HEK293 (cell line): Measurements from ENCODE around the gene SMAD7.

Experiments
- KLF8 ChIP-seq: fragments of 450-650 bp; formaldehyde crosslinking; IDR thresholded peaks from 2 replicates; pipeline ENCODE4 v1.5.1; 2016; ENCODE audit warnings: missing biosample characterization, missing genetic modification characterization
- PRDM1 ChIP-seq: fragments of 450-650 bp; formaldehyde crosslinking; IDR thresholded peaks from 2 replicates; pipeline ENCODE4; 2016; ENCODE audit warnings: missing biosample characterization, missing genetic modification characterization
- ZBTB17 ChIP-seq: fragments of 450-650 bp; formaldehyde crosslinking; IDR thresholded peaks from 2 replicates; pipeline ENCODE4 v1.5.1; 2016; ENCODE audit warnings: missing biosample characterization, missing genetic modification characterization
- ZFP37 ChIP-seq: fragments of 450-650 bp; formaldehyde crosslinking; IDR thresholded peaks from 2 replicates; pipeline ENCODE4 v1.5.1; 2016; ENCODE audit warnings: missing biosample characterization, missing genetic modification characterization
- ZNF155 ChIP-seq: fragments of 450-650 bp; formaldehyde crosslinking; IDR thresholded peaks from 2 replicates; pipeline ENCODE4 v1.5.1; 2016; ENCODE audit warnings: missing biosample characterization, missing genetic modification characterization
- ZNF24 ChIP-seq: fragments of 450-650 bp; formaldehyde crosslinking; IDR thresholded peaks from 2 replicates; pipeline ENCODE4 v1.5.1; 2016; ENCODE audit warnings: missing biosample characterization, missing genetic modification characterization
- ZNF335 ChIP-seq: fragments of 450-650 bp; formaldehyde crosslinking; conservative IDR thresholded peaks from 2 replicates; pipeline ENCODE4 v1.5.1; 2016; ENCODE audit warnings: missing biosample characterization, missing genetic modification characterization
- ZNF341 ChIP-seq: fragments of 450-650 bp; formaldehyde crosslinking; IDR thresholded peaks from 2 replicates; pipeline ENCODE4; 2016; ENCODE audit warnings: low read depth, missing biosample characterization, missing genetic modification characterization
- ZNF561 ChIP-seq: fragments of 450-650 bp; IDR thresholded peaks from 2 replicates; pipeline ENCODE4 v1.5.1; 2018; ENCODE audit warnings: missing biosample characterization, missing genetic modification characterization, borderline replicate concordance
- TF ChIP-seq, protein P1 (sequence below): fragments of 450-650 bp; formaldehyde crosslinking; IDR thresholded peaks from 2 replicates; pipeline ENCODE4 v1.5.1; 2017; ENCODE audit warnings: missing biosample characterization, missing genetic modification characterization
- TF ChIP-seq, protein P2 (sequence below): fragments of 450-650 bp; formaldehyde crosslinking; IDR thresholded peaks from 2 replicates; pipeline ENCODE4 v1.5.1; 2016; ENCODE audit warnings: missing biosample characterization, missing genetic modification characterization
- TF ChIP-seq, protein P3 (sequence below): fragments of 450-650 bp; formaldehyde crosslinking; IDR thresholded peaks from 2 replicates; pipeline ENCODE4 v1.5.1; 2016; ENCODE audit warnings: missing biosample characterization, missing genetic modification characterization
- TF ChIP-seq, protein P4 (sequence below): fragments of 450-650 bp; formaldehyde crosslinking; IDR thresholded peaks from 2 replicates; pipeline ENCODE4 v1.5.1; 2017; ENCODE audit warnings: missing biosample characterization, missing genetic modification characterization
- TF ChIP-seq, protein P5 (sequence below): fragments of 450-650 bp; formaldehyde crosslinking; conservative IDR thresholded peaks from 2 replicates; pipeline ENCODE4 v1.5.1; 2016; ENCODE audit warnings: low read depth, missing biosample characterization, missing genetic modification characterization
- TF ChIP-seq, protein P6 (sequence below): fragments of 450-650 bp; IDR thresholded peaks from 2 replicates; pipeline ENCODE4 v1.5.1; 2018; ENCODE audit warnings: missing biosample characterization, mild to moderate bottlenecking, missing genetic modification characterization
- TF ChIP-seq, protein P7 (sequence below): fragments of 450-650 bp; formaldehyde crosslinking; IDR thresholded peaks from 2 replicates; pipeline ENCODE4 v1.5.1; 2017; ENCODE audit warnings: missing biosample characterization, missing genetic modification characterization
- TF ChIP-seq, protein P8 (sequence below): fragments of 450-650 bp; IDR thresholded peaks from 2 replicates; pipeline ENCODE4 v1.5.1; 2018; ENCODE audit warnings: missing biosample characterization, missing genetic modification characterization

SMAD7 gene

DNA sequence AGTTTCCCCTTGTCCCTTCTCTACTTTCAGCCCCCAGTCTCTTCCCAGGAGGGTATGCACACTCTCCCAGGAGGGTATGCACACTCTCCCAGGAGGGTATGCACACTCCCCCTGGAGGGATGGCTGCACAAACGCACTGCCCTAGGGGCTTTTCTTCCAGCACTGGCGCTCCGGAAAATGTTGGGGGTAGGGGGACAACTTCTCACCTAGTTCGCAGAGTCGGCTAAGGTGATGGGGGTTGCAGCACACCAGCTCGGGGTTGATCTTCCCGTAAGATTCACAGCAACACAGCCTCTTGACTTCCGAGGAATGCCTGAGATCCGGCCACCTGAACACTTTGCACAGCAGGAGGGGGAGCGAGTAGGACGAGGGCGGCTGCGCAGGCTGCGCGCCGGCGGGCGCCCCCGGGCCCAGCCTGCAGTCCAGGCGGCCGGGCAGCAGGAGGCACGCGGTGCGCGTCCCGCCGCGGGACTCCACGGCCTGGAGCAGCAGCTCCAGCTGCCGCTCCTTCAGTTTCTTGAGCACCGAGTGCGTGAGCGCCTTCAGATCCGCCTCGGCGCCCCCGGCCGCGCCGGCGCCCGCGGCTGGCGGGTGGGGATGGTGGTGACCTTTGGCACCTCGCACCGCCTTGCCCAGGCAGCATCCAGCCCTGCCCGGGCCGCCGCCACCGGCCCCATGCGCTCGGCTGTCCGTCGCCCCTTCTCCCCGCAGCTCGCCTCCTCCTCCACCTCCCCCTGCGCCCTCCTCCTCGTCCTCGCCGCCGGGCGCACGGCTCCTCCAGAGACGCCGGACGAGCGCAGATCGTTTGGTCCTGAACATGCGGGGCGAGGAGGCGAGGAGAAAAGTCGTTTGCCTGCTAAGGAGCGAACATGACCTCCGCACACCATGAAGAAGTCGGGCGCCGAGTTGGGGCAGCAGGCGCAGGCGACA, 894 bp downstream of the SMAD7 start (continued):
- TF ChIP-seq, protein P1, sequence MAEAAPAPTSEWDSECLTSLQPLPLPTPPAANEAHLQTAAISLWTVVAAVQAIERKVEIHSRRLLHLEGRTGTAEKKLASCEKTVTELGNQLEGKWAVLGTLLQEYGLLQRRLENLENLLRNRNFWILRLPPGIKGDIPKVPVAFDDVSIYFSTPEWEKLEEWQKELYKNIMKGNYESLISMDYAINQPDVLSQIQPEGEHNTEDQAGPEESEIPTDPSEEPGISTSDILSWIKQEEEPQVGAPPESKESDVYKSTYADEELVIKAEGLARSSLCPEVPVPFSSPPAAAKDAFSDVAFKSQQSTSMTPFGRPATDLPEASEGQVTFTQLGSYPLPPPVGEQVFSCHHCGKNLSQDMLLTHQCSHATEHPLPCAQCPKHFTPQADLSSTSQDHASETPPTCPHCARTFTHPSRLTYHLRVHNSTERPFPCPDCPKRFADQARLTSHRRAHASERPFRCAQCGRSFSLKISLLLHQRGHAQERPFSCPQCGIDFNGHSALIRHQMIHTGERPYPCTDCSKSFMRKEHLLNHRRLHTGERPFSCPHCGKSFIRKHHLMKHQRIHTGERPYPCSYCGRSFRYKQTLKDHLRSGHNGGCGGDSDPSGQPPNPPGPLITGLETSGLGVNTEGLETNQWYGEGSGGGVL = peak; percentile 53; the same call in 1 of the 2 replicates
- TF ChIP-seq ZFP37 (0 out of 2 replicates have a peak, but pooled peaks have one; percentile 45), ZNF341 (peak; percentile 84), ZNF155 (no peak), ZNF561 (tag by site-specific recombination) (peak; percentile 68; the same call in 1 of the 2 replicates), KLF8 (tag by site-specific recombination) (peak; percentile 40; the same call in 1 of the 2 replicates), ZNF335 (tag by site-specific recombination) (peak; percentile 83), PRDM1 (tag by site-specific recombination) (peak; percentile 91), ZBTB17 (tag by site-specific recombination) (peak; percentile 73; the same call in 1 of the 2 replicates), ZNF24 (tag by site-specific recombination) (no peak)
- TF ChIP-seq, protein P2, sequence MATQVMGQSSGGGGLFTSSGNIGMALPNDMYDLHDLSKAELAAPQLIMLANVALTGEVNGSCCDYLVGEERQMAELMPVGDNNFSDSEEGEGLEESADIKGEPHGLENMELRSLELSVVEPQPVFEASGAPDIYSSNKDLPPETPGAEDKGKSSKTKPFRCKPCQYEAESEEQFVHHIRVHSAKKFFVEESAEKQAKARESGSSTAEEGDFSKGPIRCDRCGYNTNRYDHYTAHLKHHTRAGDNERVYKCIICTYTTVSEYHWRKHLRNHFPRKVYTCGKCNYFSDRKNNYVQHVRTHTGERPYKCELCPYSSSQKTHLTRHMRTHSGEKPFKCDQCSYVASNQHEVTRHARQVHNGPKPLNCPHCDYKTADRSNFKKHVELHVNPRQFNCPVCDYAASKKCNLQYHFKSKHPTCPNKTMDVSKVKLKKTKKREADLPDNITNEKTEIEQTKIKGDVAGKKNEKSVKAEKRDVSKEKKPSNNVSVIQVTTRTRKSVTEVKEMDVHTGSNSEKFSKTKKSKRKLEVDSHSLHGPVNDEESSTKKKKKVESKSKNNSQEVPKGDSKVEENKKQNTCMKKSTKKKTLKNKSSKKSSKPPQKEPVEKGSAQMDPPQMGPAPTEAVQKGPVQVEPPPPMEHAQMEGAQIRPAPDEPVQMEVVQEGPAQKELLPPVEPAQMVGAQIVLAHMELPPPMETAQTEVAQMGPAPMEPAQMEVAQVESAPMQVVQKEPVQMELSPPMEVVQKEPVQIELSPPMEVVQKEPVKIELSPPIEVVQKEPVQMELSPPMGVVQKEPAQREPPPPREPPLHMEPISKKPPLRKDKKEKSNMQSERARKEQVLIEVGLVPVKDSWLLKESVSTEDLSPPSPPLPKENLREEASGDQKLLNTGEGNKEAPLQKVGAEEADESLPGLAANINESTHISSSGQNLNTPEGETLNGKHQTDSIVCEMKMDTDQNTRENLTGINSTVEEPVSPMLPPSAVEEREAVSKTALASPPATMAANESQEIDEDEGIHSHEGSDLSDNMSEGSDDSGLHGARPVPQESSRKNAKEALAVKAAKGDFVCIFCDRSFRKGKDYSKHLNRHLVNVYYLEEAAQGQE (tag by site-specific recombination) = 0 out of 2 replicates have a peak, but pooled peaks have one; percentile 12
- TF ChIP-seq, protein P3, sequence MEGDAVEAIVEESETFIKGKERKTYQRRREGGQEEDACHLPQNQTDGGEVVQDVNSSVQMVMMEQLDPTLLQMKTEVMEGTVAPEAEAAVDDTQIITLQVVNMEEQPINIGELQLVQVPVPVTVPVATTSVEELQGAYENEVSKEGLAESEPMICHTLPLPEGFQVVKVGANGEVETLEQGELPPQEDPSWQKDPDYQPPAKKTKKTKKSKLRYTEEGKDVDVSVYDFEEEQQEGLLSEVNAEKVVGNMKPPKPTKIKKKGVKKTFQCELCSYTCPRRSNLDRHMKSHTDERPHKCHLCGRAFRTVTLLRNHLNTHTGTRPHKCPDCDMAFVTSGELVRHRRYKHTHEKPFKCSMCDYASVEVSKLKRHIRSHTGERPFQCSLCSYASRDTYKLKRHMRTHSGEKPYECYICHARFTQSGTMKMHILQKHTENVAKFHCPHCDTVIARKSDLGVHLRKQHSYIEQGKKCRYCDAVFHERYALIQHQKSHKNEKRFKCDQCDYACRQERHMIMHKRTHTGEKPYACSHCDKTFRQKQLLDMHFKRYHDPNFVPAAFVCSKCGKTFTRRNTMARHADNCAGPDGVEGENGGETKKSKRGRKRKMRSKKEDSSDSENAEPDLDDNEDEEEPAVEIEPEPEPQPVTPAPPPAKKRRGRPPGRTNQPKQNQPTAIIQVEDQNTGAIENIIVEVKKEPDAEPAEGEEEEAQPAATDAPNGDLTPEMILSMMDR = peak; percentile 87
- TF ChIP-seq, protein P4, sequence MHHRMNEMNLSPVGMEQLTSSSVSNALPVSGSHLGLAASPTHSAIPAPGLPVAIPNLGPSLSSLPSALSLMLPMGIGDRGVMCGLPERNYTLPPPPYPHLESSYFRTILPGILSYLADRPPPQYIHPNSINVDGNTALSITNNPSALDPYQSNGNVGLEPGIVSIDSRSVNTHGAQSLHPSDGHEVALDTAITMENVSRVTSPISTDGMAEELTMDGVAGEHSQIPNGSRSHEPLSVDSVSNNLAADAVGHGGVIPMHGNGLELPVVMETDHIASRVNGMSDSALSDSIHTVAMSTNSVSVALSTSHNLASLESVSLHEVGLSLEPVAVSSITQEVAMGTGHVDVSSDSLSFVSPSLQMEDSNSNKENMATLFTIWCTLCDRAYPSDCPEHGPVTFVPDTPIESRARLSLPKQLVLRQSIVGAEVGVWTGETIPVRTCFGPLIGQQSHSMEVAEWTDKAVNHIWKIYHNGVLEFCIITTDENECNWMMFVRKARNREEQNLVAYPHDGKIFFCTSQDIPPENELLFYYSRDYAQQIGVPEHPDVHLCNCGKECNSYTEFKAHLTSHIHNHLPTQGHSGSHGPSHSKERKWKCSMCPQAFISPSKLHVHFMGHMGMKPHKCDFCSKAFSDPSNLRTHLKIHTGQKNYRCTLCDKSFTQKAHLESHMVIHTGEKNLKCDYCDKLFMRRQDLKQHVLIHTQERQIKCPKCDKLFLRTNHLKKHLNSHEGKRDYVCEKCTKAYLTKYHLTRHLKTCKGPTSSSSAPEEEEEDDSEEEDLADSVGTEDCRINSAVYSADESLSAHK (tag by site-specific recombination) = 0 out of 2 replicates have a peak, but pooled peaks have one; percentile 5
- TF ChIP-seq, protein P5, sequence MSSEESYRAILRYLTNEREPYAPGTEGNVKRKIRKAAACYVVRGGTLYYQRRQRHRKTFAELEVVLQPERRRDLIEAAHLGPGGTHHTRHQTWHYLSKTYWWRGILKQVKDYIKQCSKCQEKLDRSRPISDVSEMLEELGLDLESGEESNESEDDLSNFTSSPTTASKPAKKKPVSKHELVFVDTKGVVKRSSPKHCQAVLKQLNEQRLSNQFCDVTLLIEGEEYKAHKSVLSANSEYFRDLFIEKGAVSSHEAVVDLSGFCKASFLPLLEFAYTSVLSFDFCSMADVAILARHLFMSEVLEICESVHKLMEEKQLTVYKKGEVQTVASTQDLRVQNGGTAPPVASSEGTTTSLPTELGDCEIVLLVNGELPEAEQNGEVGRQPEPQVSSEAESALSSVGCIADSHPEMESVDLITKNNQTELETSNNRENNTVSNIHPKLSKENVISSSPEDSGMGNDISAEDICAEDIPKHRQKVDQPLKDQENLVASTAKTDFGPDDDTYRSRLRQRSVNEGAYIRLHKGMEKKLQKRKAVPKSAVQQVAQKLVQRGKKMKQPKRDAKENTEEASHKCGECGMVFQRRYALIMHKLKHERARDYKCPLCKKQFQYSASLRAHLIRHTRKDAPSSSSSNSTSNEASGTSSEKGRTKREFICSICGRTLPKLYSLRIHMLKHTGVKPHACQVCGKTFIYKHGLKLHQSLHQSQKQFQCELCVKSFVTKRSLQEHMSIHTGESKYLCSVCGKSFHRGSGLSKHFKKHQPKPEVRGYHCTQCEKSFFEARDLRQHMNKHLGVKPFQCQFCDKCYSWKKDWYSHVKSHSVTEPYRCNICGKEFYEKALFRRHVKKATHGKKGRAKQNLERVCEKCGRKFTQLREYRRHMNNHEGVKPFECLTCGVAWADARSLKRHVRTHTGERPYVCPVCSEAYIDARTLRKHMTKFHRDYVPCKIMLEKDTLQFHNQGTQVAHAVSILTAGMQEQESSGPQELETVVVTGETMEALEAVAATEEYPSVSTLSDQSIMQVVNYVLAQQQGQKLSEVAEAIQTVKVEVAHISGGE (tag by site-specific recombination) = peak; percentile 63
- TF ChIP-seq, protein P6, sequence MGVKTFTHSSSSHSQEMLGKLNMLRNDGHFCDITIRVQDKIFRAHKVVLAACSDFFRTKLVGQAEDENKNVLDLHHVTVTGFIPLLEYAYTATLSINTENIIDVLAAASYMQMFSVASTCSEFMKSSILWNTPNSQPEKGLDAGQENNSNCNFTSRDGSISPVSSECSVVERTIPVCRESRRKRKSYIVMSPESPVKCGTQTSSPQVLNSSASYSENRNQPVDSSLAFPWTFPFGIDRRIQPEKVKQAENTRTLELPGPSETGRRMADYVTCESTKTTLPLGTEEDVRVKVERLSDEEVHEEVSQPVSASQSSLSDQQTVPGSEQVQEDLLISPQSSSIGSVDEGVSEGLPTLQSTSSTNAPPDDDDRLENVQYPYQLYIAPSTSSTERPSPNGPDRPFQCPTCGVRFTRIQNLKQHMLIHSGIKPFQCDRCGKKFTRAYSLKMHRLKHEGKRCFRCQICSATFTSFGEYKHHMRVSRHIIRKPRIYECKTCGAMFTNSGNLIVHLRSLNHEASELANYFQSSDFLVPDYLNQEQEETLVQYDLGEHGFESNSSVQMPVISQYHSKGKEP = peak; percentile 67
- TF ChIP-seq, protein P7, sequence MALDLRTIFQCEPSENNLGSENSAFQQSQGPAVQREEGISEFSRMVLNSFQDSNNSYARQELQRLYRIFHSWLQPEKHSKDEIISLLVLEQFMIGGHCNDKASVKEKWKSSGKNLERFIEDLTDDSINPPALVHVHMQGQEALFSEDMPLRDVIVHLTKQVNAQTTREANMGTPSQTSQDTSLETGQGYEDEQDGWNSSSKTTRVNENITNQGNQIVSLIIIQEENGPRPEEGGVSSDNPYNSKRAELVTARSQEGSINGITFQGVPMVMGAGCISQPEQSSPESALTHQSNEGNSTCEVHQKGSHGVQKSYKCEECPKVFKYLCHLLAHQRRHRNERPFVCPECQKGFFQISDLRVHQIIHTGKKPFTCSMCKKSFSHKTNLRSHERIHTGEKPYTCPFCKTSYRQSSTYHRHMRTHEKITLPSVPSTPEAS (tag by site-specific recombination) = peak; percentile 92
- TF ChIP-seq, protein P8, sequence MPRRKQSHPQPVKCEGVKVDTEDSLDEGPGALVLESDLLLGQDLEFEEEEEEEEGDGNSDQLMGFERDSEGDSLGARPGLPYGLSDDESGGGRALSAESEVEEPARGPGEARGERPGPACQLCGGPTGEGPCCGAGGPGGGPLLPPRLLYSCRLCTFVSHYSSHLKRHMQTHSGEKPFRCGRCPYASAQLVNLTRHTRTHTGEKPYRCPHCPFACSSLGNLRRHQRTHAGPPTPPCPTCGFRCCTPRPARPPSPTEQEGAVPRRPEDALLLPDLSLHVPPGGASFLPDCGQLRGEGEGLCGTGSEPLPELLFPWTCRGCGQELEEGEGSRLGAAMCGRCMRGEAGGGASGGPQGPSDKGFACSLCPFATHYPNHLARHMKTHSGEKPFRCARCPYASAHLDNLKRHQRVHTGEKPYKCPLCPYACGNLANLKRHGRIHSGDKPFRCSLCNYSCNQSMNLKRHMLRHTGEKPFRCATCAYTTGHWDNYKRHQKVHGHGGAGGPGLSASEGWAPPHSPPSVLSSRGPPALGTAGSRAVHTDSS (tag by site-specific recombination) = peak; percentile 51; the same call in 1 of the 2 replicates
